Kidney epithelial cell (primary cell): ENCODE results near the gene FNDC3A. TPM values are rescaled to one million over a fixed set of nuclear protein-coding genes. Genes with fewer than 3 reads are reported as not detected.

Experiments
- DNase-seq: peaks from one replicate; pipeline ENCODE4 v3.0.0-alpha.2; 2010; ENCODE audit warnings: low read depth
- H3K27me3 ChIP-seq: 2 replicates; pipeline ENCODE4 v1.6.0; 2011; ENCODE audit warnings: low read length; ENCODE audit not compliant: control insufficient read depth, insufficient read depth
- H3K36me3 ChIP-seq: 2 replicates; pipeline ENCODE4 v1.5.1; 2011; ENCODE audit warnings: low read length; ENCODE audit not compliant: control insufficient read depth, insufficient read depth
- H3K4me3 ChIP-seq: 2 replicates; pipeline ENCODE4 v1.5.1; 2011; ENCODE audit warnings: low read depth, mild to moderate bottlenecking, control low read depth, low read length
- total RNA-seq: library from RNA; depleted of rRNA; stranded (reverse); fragments of >200 nt; gene quantifications from 2 replicates; pipeline ENCODE4 v1.2.3, GENCODE V29; 2015
- TF ChIP-seq, protein P1 (sequence below): IDR thresholded peaks from 2 replicates; pipeline ENCODE4 v1.5.1; 2011; ENCODE audit warnings: mild to moderate bottlenecking, moderate library complexity, low read length, control low read depth, inconsistent platforms; ENCODE audit not compliant: insufficient read depth, poor library complexity, severe bottlenecking

FNDC3A gene
- total RNA-seq, 1 donor from 2014 or later = 63.6 TPM

DNA sequence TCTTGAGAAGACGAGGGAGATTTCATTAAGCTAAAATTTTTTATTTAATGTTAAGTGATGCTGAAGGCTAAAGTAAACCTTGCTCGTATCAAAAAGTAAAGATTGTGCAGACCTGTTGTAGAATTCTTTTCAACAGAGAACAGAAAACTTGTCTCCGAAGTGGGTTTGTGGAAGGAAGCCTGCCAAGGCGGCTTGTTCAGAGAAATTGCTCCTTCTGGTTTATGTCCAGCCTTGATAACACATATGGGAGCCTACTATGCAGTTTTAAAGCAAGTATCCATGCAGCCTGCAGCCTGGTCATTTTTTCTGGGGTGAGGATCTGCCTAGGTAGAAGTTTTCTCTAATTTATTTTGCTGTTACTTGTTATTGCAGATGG lies 245.9 kb downstream of the FNDC3A start:
- Histone ChIP-seq H3K36me3 (no peaks in the 10 kb centered on the region), H3K27me3 (peaks cover 53% of the 10 kb centered on the region), H3K4me3 (no peak overlapping the region)
- TF ChIP-seq, protein P1, sequence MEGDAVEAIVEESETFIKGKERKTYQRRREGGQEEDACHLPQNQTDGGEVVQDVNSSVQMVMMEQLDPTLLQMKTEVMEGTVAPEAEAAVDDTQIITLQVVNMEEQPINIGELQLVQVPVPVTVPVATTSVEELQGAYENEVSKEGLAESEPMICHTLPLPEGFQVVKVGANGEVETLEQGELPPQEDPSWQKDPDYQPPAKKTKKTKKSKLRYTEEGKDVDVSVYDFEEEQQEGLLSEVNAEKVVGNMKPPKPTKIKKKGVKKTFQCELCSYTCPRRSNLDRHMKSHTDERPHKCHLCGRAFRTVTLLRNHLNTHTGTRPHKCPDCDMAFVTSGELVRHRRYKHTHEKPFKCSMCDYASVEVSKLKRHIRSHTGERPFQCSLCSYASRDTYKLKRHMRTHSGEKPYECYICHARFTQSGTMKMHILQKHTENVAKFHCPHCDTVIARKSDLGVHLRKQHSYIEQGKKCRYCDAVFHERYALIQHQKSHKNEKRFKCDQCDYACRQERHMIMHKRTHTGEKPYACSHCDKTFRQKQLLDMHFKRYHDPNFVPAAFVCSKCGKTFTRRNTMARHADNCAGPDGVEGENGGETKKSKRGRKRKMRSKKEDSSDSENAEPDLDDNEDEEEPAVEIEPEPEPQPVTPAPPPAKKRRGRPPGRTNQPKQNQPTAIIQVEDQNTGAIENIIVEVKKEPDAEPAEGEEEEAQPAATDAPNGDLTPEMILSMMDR = no peak
- DNase-seq = no peak

DNA sequence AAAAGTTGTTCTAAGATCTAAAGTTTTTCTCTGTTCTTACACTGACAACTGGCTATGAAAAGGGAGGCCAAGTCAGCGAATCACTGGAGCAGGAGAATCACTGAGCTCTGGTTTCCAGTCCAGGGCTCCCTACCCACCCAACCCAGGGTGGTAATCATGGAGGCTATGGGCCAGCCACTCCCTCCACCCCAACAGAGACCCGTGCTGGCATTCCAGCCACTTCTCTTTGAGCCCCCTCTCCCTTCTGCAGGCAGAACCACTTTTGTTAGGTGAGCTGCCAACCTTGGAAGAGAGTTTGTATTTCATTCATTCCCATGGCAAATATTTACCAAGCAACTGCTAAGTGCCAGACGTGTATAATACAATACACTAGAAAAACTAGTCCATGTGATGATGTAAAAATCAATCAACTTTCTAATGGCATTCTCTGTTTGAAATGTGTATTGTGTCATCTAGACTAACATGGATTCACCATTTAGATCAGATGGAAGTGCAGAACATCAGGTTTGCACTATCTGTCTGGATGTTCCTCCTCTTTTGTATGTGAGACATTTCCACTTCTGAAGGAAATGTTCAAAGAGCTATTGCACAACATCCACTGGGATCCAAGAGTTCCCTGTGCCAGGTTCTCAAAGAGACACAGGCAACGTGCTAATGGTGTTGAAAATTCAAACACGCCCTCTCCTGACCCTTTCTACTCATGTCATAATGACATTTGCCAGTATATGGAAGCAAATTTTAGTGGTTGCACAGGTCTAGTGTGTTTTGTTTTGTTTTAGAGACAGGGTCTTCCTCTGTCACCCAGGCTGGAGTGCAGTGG lies 249.7 kb downstream of the FNDC3A start:
- TF ChIP-seq, protein P1 = no peak
- no peak for DNase-seq
- Histone ChIP-seq H3K4me3 (no peak overlapping the region), H3K36me3 (no peaks in the 10 kb centered on the region), H3K27me3 (peaks cover 28% of the 10 kb centered on the region)

DNA sequence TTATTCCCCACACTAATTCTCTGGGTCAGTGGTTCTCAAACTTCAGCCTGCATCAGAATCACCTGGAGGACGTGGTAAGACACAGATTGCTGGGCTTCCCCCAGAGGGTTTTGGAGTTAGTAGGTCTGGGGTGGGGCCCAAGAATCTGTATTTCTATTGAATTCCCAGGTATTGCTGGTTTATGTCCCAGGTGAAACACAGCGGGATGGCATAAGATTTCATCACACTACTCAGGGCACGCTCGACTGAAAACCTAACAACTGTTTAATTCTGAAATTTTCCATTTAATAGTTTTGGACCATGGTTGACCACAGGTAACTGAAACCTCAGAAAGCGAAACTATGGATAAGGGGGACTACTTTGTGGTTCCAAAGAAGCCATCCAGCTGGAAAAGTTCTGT lies 250.9 kb downstream of the FNDC3A start:
- Histone ChIP-seq H3K4me3 (no peak overlapping the region), H3K36me3 (no peaks in the 10 kb centered on the region), H3K27me3 (peaks cover 16% of the 10 kb centered on the region)
- no peak for DNase-seq
- TF ChIP-seq, protein P1 = no peak

DNA sequence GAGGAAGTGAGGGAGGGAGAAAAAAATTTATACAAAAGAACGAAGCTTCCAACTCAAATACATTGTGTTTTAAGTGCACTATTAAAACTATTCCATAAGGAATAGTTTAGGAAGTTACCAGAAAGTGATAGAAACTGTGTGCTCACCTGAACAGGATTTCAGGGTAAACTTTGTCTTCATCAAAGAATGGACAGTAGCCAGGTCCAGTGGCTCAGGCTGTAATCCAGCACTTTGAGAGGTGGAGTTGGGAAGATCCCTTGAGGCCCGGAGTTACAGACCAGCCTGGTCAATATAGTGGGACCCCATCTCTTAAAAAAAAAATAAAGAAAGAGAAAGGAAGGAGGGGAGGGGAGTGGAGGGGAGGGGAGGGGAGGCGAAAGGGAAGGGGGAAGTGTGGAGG lies 259.0 kb downstream of the FNDC3A start:
- TF ChIP-seq, protein P1 = no peak
- DNase-seq = no peak
- Histone ChIP-seq H3K27me3 (no peaks in the 10 kb centered on the region), H3K36me3 (no peaks in the 10 kb centered on the region), H3K4me3 (no peak overlapping the region)

DNA sequence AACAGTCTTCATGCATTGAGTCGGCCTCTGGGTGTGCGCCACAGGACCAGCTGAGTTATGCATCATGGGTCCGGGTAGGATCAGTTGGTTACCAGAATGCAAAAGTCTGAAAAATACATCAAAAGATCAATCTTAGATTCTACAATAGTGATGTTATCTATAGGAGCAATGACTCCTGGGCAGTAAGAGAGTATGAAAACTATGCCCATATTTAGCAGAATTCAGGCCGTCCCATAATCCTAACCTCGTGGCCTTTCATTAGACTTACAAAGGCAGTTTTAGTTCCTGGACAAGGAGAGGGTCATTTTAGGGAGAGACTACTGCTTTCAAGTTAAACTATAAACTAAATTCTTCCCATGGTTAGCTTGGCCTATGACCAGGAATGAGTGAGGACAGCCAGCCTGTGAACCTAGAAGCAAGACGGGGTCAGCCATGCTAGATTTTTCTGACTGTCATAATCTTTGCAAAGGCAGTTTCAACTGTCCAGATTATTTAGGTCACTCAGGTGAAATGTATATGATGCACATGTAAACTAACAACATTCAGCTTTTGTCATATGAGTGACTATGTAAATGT lies 260.2 kb downstream of the FNDC3A start:
- Histone ChIP-seq H3K27me3 (no peaks in the 10 kb centered on the region), H3K4me3 (no peak overlapping the region), H3K36me3 (no peaks in the 10 kb centered on the region)
- TF ChIP-seq, protein P1 = no peak
- no peak for DNase-seq

DNA sequence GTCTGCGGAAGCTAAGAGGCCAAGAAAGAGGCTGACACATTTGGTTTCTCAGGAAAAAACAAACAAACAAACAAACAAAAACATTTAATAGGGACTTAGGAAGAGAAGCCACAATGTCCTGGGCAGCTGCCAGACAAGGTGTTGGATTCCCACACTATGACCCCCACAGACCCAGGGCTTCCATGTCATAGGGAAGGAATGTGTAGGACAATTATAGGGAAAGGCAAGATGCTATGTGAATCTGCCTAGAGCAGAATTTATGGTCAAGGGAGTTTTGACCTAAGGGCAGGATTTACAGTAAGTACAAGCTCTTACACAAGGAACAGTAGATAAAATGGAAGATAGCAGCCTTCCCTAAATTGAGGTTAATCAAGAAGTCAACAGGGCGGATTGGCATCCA lies 262.9 kb downstream of the FNDC3A start:
- TF ChIP-seq, protein P1 = no peak
- DNase-seq = no peak
- H3K36me3 ChIP-seq = no peaks in the 10 kb centered on the region
- H3K4me3 ChIP-seq = no peak overlapping the region
- H3K27me3 ChIP-seq = no peaks in the 10 kb centered on the region
